ENCODE results near the gene CD163L1.

The CD163L1 gene

DNA sequence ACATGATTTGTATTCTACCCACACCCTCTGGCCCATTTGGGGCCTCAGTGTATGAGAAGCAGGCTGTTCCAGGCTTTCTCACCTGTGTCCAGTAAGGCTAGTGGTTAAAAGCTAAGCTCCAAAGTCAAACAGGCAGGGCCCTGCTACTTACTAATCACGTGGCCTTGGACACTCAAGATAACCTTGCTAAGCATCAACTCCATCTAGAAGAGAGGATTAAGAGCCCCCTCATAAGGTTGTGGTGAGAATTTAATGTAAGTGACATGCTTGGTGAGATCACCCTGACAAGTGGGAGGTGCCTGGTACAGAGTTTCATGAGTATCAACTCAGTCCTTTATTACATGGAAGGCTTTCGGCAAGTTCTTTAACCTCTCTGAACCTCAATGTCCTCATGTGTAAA, 122.3 kb downstream of the CD163L1 start:
- no peak for DNase-seq

DNA sequence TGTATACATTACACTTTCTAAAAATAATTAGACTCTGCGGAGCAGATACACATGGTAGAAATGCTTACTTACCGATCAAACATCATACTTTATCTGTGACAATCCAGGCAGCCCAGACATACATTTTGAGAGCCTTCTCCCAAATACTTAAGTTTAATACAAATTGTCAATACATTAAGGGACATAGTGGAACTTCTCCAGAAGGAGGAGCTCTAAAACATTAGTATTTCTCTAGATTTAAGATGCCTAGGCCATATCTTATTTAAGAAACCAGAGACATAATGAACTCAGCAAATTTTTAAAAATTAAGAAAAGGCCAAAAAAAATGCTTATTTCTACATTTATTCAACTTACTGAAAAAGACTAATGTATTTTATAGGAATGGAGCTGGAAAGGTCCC, 124.0 kb downstream of the CD163L1 start:
- DNase-seq, result no peak

- no peak for DNase-seq
Measured at GRCh38 chr12:7310070-7310469, 133.9 kb downstream of the CD163L1 start.

All from CD4-positive, alpha-beta T cell treated with Interleukin-15 for 1 hour (primary cell).